Ramos (cell line): ENCODE data around the gene ABCA9.
"Not testable (repeated sequence)": the region's sequence is repeated elsewhere in the genome, so short reads cannot be mapped to it uniquely, and the experiment has no call there.

Experiments
- in situ Hi-C: fragments of 300-500 bp; cut with MboI; formaldehyde crosslinking; loops from one replicate; pipeline ENCODE4 v1.14.3; 2022; ENCODE audit warnings: low sequenced_read_pairs; ENCODE audit not compliant: unreplicated experiment

Gene ABCA9

DNA sequence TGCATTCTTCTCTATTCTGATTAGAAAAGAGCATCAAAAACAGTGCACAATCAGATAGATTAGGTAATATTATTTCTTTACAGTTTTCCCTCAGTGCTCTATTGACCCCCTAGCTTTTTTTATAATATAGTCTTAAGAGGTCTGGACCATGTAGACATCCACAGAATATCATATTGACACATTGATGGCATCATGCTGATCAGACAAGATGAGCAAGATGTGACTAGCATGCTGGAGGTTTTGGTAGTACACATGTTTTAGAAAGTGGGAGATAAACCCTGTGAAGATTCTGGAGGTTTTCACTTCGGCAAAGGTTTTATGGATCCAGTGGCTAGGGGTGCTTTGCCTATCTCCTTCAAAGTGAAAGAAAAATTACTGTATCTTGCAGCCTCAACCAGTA is 102.8 kb downstream of the ABCA9 start:
- in situ Hi-C loops, result no loop called here

DNA sequence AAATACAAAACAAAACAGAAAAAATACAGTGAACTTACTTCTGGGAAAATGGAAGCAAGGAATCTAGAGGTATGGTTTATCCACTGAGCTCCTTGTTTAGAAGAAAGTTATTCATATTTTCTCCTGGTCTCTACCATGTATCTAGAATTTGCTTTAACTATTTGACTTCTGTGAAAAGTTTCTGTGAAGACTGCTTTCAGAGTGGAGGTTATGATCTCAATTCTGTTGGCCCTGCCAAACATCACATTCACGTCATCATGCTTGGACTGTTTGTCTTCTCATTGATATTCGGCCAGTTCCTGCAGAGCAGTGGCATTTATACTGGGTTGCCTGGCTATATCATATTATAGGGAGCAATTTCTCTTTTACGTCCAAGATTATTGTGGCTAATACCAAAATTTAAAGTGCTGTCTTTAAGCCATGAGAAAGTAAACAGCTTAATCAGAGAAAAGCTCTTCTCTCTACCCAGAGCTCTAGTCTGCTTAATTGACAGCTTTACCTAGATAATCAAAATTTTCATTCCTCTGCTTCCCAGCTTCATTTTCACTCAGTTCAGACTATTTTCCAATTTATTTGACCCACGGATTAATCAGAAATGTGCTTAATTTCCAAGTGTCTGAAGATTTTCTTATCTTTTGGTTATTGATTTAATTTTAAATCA is 105.4 kb downstream of the ABCA9 start, which contains the start of gene ABCA8:
ABCA8 (minus strand) TSS at position 212 of the 661 bp plus-strand sequence. CDS start 13,358 bp downstream, outside the sequence.
- in situ Hi-C loops, result no loop called here

DNA sequence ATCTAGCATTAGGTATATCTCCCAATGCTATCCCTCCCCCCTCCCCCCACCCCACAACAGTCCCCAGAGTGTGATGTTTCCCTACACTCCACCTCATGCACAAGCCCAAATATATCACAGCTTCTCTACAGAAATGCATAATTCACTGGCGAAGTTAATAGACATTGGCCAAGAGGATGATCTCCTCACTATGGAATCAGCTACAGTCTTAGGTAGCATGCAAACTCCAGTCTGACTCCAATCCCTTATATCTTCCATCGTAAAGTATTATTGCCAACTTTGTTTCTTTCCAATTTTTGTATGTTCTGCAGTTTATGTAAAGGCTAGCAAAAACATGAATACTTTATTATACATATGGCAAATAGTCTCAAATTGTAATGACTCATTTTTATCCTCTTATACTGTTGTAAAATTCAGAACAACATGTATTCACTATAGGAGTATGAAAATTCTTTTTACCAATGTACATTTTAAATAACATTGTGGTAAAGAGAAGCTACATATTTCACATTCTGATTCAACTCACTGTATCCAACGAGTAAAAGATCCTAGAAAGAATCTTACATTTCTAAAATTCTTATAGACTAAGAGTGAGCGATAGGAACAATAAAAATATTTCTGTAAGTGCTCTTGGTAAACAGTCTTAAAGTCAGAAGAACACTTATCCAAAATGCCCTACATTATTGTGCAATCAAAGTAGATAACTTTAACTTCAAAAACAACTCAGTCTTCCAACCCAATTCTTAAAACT is 106.4 kb downstream of the ABCA9 start:
- in situ Hi-C loops, result no loop called here

DNA sequence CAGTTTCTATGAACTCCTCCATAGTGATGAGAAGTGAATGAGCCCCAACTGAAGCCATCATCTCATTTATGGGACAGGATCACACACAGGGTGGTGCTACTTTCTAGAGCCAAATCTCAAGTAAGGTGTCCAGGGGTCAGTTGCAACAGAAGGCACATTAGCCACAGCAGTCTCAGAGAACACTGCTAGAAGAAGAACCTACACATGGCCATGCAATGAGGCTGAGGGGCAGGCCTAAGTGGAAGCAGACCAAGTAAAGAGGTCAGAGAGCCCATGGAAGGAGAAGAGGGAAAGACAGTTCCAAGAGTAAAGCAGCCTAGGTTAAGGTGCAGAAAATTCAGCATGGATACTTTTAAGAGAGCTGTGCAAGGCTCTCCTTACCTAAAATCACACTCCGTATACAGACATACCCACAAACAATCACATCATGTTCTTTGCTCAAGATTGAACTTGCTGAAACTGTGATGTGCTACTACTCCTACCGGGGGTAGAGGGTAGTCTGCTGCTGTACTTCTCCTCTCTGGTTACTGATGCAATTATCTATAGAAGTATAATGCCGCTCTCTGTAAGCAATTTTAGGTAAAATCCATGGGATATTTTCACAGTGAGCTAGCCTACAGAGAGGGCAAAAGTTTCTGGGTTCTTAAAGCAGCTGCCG is 107.3 kb downstream of the ABCA9 start:
- in situ Hi-C loops, result no loop called here

DNA sequence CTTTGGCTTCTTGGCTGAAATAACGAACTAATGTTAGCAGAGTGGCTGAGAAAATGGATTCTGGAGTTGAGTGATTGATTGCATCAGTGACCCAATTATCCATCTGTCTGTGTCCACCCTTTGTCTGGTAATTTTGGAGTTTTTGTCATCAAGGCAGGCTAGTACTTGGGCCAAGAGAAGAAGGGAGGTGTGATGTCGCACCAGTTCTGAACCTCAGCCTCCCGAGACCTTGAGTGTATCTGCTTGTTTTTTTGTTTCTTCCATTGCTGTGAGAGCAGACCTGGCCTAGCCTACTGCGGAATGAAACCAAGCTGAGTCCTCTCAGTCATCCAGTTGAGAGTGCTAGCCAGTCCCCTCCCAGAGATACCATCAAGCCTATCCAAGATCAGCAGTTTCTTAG is 110.0 kb downstream of the ABCA9 start:
- in situ Hi-C loops, result no loop called here

DNA sequence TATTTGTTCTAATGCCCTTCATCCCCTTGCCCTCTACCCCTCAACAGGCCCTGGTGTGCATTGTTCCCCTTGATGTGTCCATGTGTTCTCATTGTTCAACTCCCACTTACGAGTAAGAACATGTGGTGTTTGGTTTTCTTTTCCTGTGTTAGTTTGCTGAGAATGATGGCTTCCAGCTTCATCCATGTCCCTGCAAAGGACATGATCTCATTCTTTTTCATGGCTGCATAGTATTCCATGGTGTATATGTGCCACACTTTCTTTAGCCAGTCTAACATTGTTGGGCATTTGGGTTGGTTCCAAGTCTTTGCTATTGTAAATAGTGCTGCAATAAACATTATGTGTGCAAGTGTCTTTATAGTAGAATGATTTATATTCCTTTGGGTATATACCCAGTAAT is 112.9 kb downstream of the ABCA9 start:
- in situ Hi-C loops, result not testable (repeated sequence)

DNA sequence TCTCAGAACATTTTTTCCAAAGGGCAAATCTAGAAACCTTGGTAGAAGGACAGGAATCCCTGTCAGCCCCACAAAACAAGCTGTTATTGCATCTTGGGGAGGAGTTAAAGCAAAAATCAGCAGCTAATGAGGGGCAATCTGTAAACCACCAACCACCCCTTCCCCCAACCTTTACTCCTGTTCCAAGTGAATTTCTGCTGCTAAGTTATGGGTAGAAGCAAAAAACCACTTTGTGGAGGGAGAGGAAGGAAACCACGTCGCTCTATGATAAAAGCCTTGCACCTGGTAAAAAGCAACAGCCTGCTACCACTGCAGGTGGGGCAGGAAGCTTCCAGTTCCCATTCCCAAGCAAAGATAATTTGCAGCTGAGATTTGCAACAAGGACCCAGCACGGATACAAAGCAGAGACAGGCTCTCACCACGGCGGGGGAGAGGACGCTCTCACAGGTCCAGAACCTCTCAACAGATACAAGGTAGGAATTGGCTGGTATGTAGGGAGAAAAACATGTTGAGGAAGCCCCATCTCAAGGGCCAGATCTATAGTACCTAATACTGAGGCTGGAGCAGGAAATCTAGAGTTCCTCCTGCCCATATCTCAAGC is 116.2 kb downstream of the ABCA9 start:
- in situ Hi-C loops, result no loop called here

DNA sequence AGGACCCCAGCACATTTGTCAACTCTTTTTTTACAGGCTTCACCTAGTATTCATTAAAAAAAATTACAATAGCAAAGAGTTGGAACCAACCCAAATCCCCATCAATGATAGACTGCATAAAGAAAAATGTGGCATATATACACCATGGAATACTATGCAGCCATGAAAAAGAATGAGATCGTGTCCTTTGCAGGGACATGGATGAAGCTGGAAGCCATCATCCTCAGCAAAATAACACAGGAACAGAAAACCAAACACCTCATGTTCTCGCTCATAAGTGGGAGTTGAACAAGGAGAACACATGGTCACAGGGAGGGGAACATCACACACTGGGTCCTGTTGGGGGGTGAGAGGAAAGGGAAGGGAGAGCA is 116.9 kb downstream of the ABCA9 start:
- in situ Hi-C loops, result not testable (repeated sequence)

DNA sequence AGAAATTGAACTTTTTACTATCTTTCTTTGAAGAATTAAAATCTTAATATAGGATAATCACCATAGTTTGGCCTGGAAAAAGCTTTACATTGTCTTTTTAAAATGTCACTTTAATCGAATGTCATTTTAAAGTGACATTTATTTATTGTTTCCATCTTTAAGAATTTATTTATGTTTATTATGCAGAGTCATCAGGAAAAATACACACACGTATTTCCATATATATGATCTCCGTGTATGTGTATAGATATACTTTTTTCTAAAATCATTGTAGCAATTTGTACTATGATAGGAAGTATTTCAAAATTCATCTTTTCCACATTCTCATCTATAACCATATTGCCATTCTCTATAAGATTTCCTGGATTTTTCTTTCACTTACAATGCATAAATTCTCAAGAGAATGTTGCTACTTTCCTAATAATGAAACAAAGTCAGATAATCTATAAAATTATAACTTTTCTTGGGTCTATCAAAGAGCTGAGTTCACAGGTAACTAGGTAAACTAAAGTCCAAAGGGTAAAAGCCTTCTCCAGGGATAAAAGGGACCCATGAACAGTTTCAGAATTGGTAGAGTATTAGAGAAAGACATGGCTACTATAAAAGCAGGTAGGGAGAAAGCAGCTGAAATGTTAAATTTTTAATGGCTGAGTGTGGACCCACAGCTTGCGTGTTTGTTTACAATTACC is 117.5 kb downstream of the ABCA9 start:
- in situ Hi-C loops, result no loop called here

DNA sequence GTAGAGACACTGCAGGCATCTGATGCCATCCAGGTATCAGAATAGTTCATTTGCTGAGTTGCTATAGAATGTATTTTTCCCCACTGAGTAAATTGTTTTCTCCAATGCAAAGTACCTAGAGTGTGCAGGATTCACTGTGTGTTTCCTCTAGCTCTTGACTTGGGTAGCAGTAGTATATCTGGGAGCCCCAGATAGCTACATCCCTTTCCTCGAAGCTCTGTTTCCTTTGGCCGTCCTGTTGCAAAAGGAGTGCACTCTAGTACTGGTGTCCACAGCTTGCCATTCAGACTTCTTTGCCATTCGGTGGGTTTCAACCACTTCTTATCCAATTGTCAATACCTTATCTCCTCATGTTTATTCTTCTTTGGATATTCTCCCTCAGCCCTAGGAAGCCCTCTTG is 118.3 kb downstream of the ABCA9 start:
- in situ Hi-C loops, result no loop called here

DNA sequence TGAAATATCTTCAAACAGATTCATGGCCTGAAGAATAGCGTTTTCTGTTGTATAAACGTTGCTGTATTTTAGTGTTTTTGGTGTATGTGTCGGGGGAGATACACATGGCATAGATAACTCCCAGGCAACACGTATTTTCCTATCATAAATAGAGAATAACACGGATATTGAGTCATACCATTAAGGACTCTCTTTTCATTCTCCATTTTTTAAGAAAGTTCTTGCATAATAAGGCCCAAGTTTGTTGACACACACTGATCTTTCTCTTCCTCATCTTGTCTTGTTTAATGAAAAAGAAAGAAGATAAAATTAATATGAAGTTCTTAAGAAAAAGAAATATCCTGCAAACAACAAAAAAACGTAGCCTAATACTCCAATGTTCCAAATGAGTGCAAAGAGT is 119.0 kb downstream of the ABCA9 start:
- in situ Hi-C loops, result no loop called here

DNA sequence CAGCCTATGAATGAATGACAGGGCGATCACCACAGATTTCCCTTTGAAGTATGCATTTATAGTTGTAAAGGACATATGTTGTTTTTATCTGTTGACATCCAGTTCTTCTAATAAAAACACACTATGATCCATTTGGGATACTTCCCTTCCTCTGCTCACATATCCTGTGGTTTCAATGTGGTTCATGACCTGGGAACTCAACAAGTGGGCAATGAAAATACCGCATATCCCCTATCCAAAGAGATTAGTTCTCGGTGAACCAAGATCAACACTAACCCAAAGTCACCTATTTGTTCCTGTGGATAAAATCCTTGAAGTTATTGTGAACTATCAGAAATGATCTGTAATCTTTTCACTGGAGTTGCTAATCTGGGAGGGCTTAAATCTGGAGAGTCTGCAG is 121.5 kb downstream of the ABCA9 start:
- in situ Hi-C loops, result no loop called here

DNA sequence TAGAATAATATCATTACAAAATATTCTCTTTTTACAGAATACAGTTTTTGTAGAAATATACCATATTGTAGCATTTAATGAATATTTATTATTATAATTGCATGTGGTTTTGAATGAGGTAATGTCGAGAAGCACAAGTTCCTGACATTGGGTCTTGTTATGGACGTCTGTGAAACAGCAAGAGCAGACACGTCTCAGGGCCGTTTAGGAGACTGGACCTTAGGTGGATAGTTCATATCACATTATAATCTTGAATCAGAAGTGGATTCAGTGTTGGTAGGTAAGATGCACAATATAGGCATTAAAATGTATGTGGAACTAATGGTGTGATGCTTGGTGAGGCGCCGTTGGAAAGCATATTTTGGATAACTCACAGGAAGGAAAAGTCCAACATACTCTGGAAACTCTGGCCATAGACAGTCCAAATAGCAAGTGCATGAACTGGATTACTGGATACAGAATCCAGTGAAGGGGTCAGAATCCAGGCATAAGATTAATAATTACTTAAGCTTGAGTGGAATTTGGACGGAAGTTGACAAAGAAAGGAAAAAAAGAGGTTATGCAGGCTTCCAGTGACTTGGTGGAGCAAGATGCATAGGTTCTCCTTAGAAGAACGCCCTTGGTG is 122.7 kb downstream of the ABCA9 start:
- in situ Hi-C loops, result no loop called here

DNA sequence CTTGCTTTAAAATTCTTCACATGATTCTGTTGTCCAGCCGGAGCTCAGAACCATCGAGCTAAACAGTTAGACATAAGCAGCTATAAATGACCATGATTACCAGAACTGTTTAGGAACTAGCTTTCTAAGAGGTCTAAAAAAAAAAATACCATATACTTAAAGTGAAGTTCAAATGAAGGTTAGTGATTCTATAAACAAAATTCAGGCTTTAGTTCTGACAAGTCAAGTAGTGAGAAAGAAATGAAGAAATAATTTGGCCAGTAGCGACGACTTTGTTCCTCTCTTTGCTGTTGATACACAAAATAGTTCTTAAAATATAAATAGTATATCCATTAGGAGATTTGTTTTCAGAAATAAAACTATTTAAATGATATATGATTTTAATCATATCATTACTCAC is 133.2 kb downstream of the ABCA9 start:
- in situ Hi-C loops, result no loop called here

DNA sequence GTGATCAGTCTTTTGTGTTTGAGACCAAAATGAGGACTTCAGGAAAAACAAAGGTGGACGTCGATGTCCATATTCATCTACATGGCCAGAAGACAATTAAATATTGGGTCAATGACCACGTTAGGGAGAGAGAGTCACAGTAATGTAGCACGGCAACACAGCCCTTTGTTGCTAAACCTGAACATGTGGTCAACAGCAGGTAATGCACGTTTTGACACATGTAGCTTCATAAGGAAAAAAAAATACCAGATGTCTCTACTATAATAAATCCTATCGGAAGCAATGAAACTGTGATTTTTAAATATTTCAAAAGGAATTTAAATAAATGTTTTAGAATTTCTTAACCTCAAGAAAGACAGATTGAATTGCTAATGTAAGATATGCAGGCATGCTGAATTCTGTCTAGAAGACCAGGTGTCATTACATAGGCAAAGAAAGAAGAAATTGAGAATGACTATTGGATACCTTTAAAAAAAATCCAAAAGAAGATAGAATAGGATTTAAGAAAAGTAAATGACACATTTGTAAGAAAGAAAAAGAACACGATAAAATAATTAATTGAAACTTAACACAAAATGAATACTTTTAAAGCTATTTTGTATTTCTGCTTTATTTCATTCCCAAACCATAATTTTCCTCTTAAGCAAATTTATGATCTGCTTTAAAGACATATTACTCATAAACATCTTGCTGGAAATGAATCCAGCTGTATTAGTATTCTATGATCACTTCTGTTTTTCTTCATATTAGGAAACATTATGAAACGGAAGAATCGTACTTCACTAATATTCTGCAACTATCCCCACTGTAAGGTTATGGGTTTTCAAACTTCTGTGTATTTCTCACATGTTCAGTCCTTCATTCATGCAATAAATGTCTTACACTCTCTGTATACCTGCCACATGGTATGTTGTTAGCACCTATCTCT is 135.7 kb downstream of the ABCA9 start:
- in situ Hi-C loops, result no loop called here
